B cell (primary cell): ENCODE results near the gene FAM168A.

Source experiments
- CTCF ChIP-seq: fragments of 200-600 bp; IDR thresholded peaks from one replicate; pipeline ENCODE4 v1.8.0; 2022; ENCODE audit warnings: antibody characterized with exemption, mild to moderate bottlenecking
- EZH2 ChIP-seq: IDR thresholded peaks from 2 replicates; pipeline ENCODE4 v1.6.1; 2012; ENCODE audit warnings: borderline replicate concordance, low read depth, mild to moderate bottlenecking, moderate library complexity, low read length; ENCODE audit not compliant: insufficient read depth, poor library complexity, severe bottlenecking

DNA sequence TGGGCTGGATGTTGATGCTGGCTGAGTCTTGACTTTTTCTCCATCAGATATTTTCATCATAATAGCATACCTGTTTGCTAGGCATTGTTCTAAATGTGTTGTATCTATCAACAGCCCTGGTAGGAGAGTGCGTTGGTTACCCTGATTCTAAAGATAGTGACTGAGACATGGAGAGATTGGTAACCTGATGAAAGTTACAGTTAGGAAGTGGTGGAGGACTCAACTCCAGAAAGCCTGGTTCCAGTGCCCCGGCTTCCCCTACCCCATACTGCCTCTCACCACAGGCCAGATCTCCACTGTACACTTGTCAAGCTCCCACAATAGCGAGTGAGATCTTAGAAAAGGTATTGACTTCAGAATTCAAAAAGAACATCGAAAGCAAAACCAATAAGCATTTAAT is 244.5 kb downstream of the FAM168A start:
- TF ChIP-seq CTCF (no peak), EZH2 (no peak)
